A549 (cell line): ENCODE data around the gene GGA1. TPM values are rescaled to one million over a fixed set of nuclear protein-coding genes. Genes with fewer than 3 reads are reported as not detected.

Experiments
- BCL3 ChIP-seq: fragments of >200 bp; sonication (Bioruptor Twin); formaldehyde crosslinking; IDR thresholded peaks from 3 replicates; pipeline ENCODE4 v1.6.1; 2016
- CBX8 ChIP-seq: fragments of 200-600 bp; sonication (generic); IDR thresholded peaks from 2 replicates; pipeline ENCODE4 v1.6.1; 2016
- CEBPB ChIP-seq, 2 experiments: fragments of >200 bp in 1 of 2; sonication (Bioruptor Twin) in 1 of 2; formaldehyde crosslinking in 1 of 2; IDR thresholded peaks; 2 replicates each; pipeline ENCODE4 v1.6.1; 2012 to 2016
- CHD2 ChIP-seq: fragments of 150-350 bp; IDR thresholded peaks from 2 replicates; pipeline ENCODE4 v1.6.1; 2014; ENCODE audit warnings: low read length; ENCODE audit not compliant: partially characterized antibody
- CHD4 ChIP-seq: fragments of 200-600 bp; sonication (generic); IDR thresholded peaks from 2 replicates; pipeline ENCODE4 v1.6.1; 2016; ENCODE audit warnings: antibody characterized with exemption, mild to moderate bottlenecking, borderline replicate concordance
- CTCF ChIP-seq: fragments of >200 bp; sonication (Bioruptor Twin); formaldehyde crosslinking; IDR thresholded peaks from 3 replicates; pipeline ENCODE4 v1.5.1; 2016
- EHF ChIP-seq: fragments of 250-450 bp; sonication (Bioruptor Pico); IDR thresholded peaks from 2 replicates; pipeline ENCODE4 v1.5.0; 2020; ENCODE audit warnings: mild to moderate bottlenecking
- EHMT2 ChIP-seq: fragments of 200-600 bp; sonication (generic); IDR thresholded peaks from 2 replicates; pipeline ENCODE4 v1.6.1; 2016; ENCODE audit warnings: antibody characterized with exemption, low read depth, mild to moderate bottlenecking, moderate library complexity
- FOSL2 ChIP-seq, 2 experiments: fragments of 450-650 bp in 1 of 2; fragments of >200 bp in 1 of 2; sonication (Bioruptor Twin) in 1 of 2; formaldehyde crosslinking; IDR thresholded peaks; 2 replicates each; pipeline versions ENCODE4 v1.5.0 to v1.6.1; 2016 to 2020; ENCODE audit warnings: mild to moderate bottlenecking in 1 of 2, moderate library complexity in 1 of 2
- FOXS1 ChIP-seq: fragments of 250-450 bp; sonication (Bioruptor Pico); IDR thresholded peaks from 2 replicates; pipeline ENCODE4 v1.5.0; 2020; ENCODE audit warnings: mild to moderate bottlenecking, moderate library complexity
- GATA3 ChIP-seq: IDR thresholded peaks from 2 replicates; pipeline ENCODE4 v1.6.1; 2012; ENCODE audit warnings: borderline replicate concordance
- HDAC2 ChIP-seq: fragments of 200-600 bp; sonication (generic); IDR thresholded peaks from 2 replicates; pipeline ENCODE4 v1.6.1; 2016
- HES2 ChIP-seq: fragments of >200 bp; sonication (Bioruptor Twin); formaldehyde crosslinking; IDR thresholded peaks from 2 replicates; pipeline ENCODE4 v1.6.1; 2016
- HMGXB4 ChIP-seq: fragments of 250-450 bp; sonication (Bioruptor Pico); IDR thresholded peaks from 2 replicates; pipeline ENCODE4 v1.5.0; 2021; ENCODE audit warnings: mild to moderate bottlenecking, moderate library complexity, borderline replicate concordance
- HOXA7 ChIP-seq: fragments of 250-450 bp; sonication (Bioruptor Pico); IDR thresholded peaks from 2 replicates; pipeline ENCODE4 v1.5.0; 2020; ENCODE audit warnings: mild to moderate bottlenecking, moderate library complexity
- JUN ChIP-seq, 2 experiments: fragments of >200 bp; sonication (Bioruptor Twin); formaldehyde crosslinking; IDR thresholded peaks; 2 replicates in 1 of 2; 3 replicates in 1 of 2; pipeline ENCODE4 v1.6.1; 2016 to 2017
- JUNB ChIP-seq: fragments of >200 bp; sonication (Bioruptor Twin); formaldehyde crosslinking; IDR thresholded peaks from 2 replicates; pipeline ENCODE4 v1.6.1; 2016
- MAX ChIP-seq: IDR thresholded peaks from 2 replicates; pipeline ENCODE4 v1.6.1; 2012
- MAZ ChIP-seq: fragments of 150-350 bp; IDR thresholded peaks from 2 replicates; pipeline ENCODE4 v1.6.1; 2014; ENCODE audit warnings: antibody characterized with exemption, low read depth, low read length, borderline replicate concordance
- NFE2L2 ChIP-seq: fragments of 150-350 bp; conservative IDR thresholded peaks from 2 replicates; pipeline ENCODE4 v1.6.1; 2014; ENCODE audit warnings: low read length
- NPAS2 ChIP-seq: fragments of 250-450 bp; sonication (Bioruptor Pico); IDR thresholded peaks from 2 replicates; pipeline ENCODE4 v1.8.0; 2022; ENCODE audit warnings: mild to moderate bottlenecking, moderate library complexity, borderline replicate concordance
- PBX3 ChIP-seq: IDR thresholded peaks from 2 replicates; pipeline ENCODE4 v1.6.1; 2012
- PHF8 ChIP-seq: fragments of 200-600 bp; sonication (generic); IDR thresholded peaks from 2 replicates; pipeline ENCODE4 v1.6.1; 2016; ENCODE audit warnings: low read depth, mild to moderate bottlenecking, antibody characterized with exemption, moderate library complexity, borderline replicate concordance
- POLR2A ChIP-seq: IDR thresholded peaks from 2 replicates; pipeline ENCODE4 v1.6.1; 2012; ENCODE audit warnings: mild to moderate bottlenecking, low read length
- POLR2AphosphoS2 ChIP-seq: conservative IDR thresholded peaks from 2 replicates; pipeline ENCODE4 v1.6.1; 2012; ENCODE audit warnings: low read length, improper control_type of control experiment, inconsistent platforms
- RAD21 ChIP-seq, 2 experiments: fragments of >200 bp in 1 of 2; sonication (Bioruptor Twin) in 1 of 2; formaldehyde crosslinking in 1 of 2; IDR thresholded peaks in 1 of 2; conservative IDR thresholded peaks in 1 of 2; 2 replicates in 1 of 2; 3 replicates in 1 of 2; pipeline ENCODE4 v1.6.1; 2012 to 2018; ENCODE audit warnings: inconsistent platforms in 1 of 2
- RARB ChIP-seq: fragments of 250-450 bp; sonication (Bioruptor Pico); IDR thresholded peaks from 2 replicates; pipeline ENCODE4 v1.8.0; 2021; ENCODE audit warnings: mild to moderate bottlenecking, moderate library complexity
- REST ChIP-seq: fragments of 200-600 bp; sonication (generic); IDR thresholded peaks from 2 replicates; pipeline ENCODE4 v1.6.1; 2016; ENCODE audit warnings: antibody characterized with exemption, mild to moderate bottlenecking, moderate library complexity
- RFX5 ChIP-seq: fragments of 450-650 bp; IDR thresholded peaks from 2 replicates; pipeline ENCODE4 v1.7.1; 2014; ENCODE audit warnings: antibody characterized with exemption, mild to moderate bottlenecking, moderate library complexity
- SMC3 ChIP-seq: fragments of >200 bp; sonication (Bioruptor Twin); formaldehyde crosslinking; IDR thresholded peaks from 3 replicates; pipeline ENCODE4 v1.6.1; 2018; ENCODE audit warnings: inconsistent platforms
- TFCP2L1 ChIP-seq: fragments of 250-450 bp; sonication (Bioruptor Pico); IDR thresholded peaks from 2 replicates; pipeline ENCODE4 v1.5.0; 2021; ENCODE audit warnings: mild to moderate bottlenecking
- TP53 ChIP-seq: fragments of 250-450 bp; sonication (Bioruptor Pico); IDR thresholded peaks from 2 replicates; pipeline ENCODE4 v1.5.0; 2021; ENCODE audit warnings: mild to moderate bottlenecking, moderate library complexity
- ZFP36 ChIP-seq: fragments of 450-650 bp; IDR thresholded peaks from 2 replicates; pipeline ENCODE4 v1.6.1; 2014; ENCODE audit warnings: borderline replicate concordance; ENCODE audit not compliant: partially characterized antibody
- polyA plus RNA-seq, 4 experiments: library from polyadenylated mRNA; depleted of rRNA in 3 of 4; stranded (reverse); fragments of >200 nt; fragmentation: RNase III in 1 of 4; extraction: RNeasy Plus Mini Kit Qiagen cat#74134 plus additional on column Dnase treatment in 1 of 4; gene quantifications; 2 replicates in 3 of 4; 3 replicates in 1 of 4; pipeline ENCODE4 v1.2.3, GENCODE V29; 2011 to 2017

Gene GGA1
- polyA plus RNA-seq, 2 of the 4 experiments (the other 2 are of a cell fraction): 22.0 to 26.1 TPM

GRCh38 chr22:37563153-37564081 lies 45.2 kb upstream of the GGA1 start (continued):
- TF ChIP-seq REST: 0 out of 2 replicates have a peak, but pooled peaks have one; percentile 16
- no peak for TF ChIP-seq CHD4
- TF ChIP-seq HOXA7: no peak
- TF ChIP-seq HES2: no peak
- no peak for TF ChIP-seq CBX8
- TF ChIP-seq ZFP36: no peak
- peak; percentile 31; the same call in 1 of the 2 replicates for TF ChIP-seq JUNB
- TF ChIP-seq HMGXB4 (CRISPR knock-in tag): no peak
- TF ChIP-seq FOXS1: no peak
- no peak for TF ChIP-seq POLR2AphosphoS2
- no peak for TF ChIP-seq RFX5
- no peak for TF ChIP-seq CTCF
- TF ChIP-seq SMC3: no peak
- no peak for TF ChIP-seq RAD21 (conservative IDR thresholded peaks at IDR 0.05 in 1 of 2, IDR thresholded peaks at IDR 0.05 in 1 of 2)
- TF ChIP-seq PHF8: no peak
- no peak for TF ChIP-seq POLR2A
- TF ChIP-seq PBX3: no peak
- TF ChIP-seq BCL3: no peak
- TF ChIP-seq RARB (CRISPR knock-in tag): no peak
- TF ChIP-seq NFE2L2: no peak
- TF ChIP-seq TP53 (CRISPR knock-in tag): no peak
- no peak for TF ChIP-seq NPAS2 (CRISPR knock-in tag)
- TF ChIP-seq EHMT2: no peak
- no peak for TF ChIP-seq MAZ
- no peak for TF ChIP-seq FOSL2 (IDR thresholded peaks at IDR 0.05)
- peak; percentile 59 for TF ChIP-seq FOSL2 (CRISPR knock-in tag; IDR thresholded peaks at IDR 0.05)
- peak; percentile 71 for TF ChIP-seq MAX
- TF ChIP-seq HDAC2: no peak
- no peak for TF ChIP-seq EHF (CRISPR knock-in tag)
- TF ChIP-seq JUN (IDR thresholded peaks at IDR 0.05): no peak
- no peak for TF ChIP-seq CHD2
- TF ChIP-seq CEBPB (IDR thresholded peaks at IDR 0.05): no peak
- TF ChIP-seq TFCP2L1 (CRISPR knock-in tag): no peak
- 0 out of 2 replicates have a peak, but pooled peaks have one; percentile 17 for TF ChIP-seq GATA3
